Vagina (tissue), 2 donors: ENCODE data around the gene BICC1.

Experiments used
- CTCF ChIP-seq, 3 experiments: fragments of 450-650 bp in 2 of 3; fragments of 200-600 bp in 1 of 3; sonication (generic) in 1 of 3; IDR thresholded peaks; one replicate each; pipeline ENCODE4 v1.5.1; 2017 to 2019; ENCODE audit warnings: antibody characterized with exemption in 3 of 3, mild to moderate bottlenecking in 2 of 3, moderate library complexity in 2 of 3
- POLR2A ChIP-seq, 2 donors: fragments of 450-650 bp; IDR thresholded peaks; one replicate each; pipeline ENCODE4 v1.6.1; 2017; ENCODE audit warnings: antibody characterized with exemption in 2 of 2, mild to moderate bottlenecking in 2 of 2, moderate library complexity in 2 of 2

GRCh38 chr10:58837826-58838225 lies 325.2 kb downstream of the BICC1 start:
- no peak for TF ChIP-seq POLR2A (IDR thresholded peaks at IDR 0.05)
- TF ChIP-seq CTCF (IDR thresholded peaks at IDR 0.05), result no peak
